Inflammatory macrophage treated with lipopolysaccharide for 1 hour (primary cell): Measurements from ENCODE around the gene TBC1D22A.

Source experiments
- DNase-seq, 2 donors: peaks; one replicate each; pipeline ENCODE4 v3.0.0-alpha.2; 2020 to 2022

TBC1D22A gene

GRCh38 chr22:47149976-47150375 lies 387.5 kb downstream of the TBC1D22A start:
- no peak for DNase-seq

GRCh38 chr22:47150426-47150825 lies 388.0 kb downstream of the TBC1D22A start:
- DNase-seq, result no peak

- no peak for DNase-seq
Measured at GRCh38 chr22:47151064-47151463, 388.6 kb downstream of the TBC1D22A start.

GRCh38 chr22:47151490-47151889 lies 389.0 kb downstream of the TBC1D22A start:
- DNase-seq, result no peak

DNA sequence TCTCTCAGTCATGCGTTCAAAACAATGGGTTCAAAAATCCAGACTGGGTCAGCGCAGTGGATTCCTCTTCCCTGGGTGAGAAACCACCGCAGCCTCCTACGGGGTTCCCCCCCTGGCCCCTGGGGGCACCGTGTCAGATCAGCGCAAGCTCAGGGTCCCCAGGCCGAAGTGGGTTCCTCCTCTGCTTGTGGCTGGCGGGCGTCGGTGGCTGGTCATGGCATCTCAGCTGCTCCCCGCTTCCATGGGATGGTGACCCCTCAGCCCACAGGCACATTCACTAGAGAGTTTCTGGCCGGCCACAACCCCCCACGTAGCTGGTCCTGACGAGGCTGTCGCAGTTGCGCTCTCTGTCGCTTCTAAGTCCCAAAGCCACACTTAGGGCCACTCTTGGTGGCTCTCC lies 389.8 kb downstream of the TBC1D22A start:
- no peak for DNase-seq

DNA sequence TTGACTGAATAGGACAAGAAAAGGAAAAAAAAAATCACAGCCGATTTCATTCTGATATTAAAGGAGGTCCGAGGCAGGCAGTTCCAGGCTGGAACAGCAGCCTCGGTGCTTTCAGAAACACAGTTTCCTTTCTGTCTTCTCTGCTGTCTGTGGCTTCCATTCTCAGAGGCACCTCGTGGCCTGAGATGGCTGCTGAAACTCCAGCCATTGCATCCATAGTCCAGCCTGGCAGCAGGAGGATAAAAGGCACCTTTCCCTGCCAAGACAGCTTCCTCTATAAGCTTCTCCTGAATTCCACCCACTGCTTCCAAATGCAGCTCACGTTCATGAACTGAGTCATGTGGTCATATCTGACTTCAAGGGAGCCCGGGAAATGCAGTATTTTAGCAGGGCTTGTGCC lies 390.5 kb downstream of the TBC1D22A start:
- DNase-seq, result no peak

DNA sequence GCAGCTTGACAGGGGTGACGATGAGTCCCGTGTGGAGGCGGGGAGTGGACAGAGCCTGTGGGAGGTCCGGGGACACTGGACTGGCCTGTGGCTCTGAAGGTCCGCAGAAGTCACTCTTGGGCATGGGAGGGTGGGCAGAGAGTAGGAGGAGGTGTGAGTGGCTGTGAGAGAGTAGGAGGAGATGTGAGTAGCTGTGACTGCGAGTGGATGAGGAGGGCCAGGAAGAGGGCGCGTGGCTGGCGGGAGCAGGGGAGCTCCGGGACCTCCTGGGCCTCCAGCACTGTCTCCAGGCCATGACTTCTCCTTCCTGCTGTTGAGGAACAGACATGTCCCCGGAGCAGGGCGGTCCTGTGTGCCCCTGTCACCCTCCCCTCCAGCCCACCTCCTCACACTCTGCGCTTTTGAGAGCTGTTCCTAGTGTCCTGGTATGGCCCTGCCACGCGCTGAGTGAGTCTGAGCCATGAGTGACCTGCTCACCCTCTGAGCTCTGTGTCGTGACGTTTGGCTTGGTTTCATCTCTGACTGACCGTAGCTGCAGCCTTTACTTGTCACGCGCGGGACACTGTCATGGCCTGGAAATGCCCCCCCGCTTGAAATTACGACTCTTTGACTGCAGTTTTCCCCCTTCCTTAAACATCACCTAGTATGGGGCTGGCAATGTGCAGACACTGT lies 391.5 kb downstream of the TBC1D22A start:
- no peak for DNase-seq

DNA sequence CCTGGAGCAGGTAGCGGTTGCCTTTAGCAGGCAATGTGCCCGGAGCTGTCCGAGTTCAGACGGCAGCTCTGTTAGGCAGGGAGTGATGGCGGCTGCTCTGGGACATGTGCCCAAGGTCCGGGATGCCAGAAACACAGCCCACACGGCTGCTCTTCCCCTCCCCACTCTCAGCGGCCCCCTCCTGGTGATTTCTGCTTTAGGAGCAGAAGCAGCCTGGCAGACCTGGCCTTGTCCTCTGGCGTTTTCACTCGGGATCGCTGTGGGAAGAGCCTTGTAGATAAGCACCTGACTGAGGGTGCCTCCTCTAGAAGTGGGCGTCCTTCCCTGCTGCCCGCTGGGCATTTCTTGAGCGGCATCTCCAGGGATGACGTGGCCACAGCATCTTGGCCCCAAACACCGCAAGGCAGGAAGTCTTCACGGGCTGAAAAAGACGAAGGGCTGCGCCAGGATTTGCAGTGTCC lies 392.2 kb downstream of the TBC1D22A start:
- no peak for DNase-seq

DNA sequence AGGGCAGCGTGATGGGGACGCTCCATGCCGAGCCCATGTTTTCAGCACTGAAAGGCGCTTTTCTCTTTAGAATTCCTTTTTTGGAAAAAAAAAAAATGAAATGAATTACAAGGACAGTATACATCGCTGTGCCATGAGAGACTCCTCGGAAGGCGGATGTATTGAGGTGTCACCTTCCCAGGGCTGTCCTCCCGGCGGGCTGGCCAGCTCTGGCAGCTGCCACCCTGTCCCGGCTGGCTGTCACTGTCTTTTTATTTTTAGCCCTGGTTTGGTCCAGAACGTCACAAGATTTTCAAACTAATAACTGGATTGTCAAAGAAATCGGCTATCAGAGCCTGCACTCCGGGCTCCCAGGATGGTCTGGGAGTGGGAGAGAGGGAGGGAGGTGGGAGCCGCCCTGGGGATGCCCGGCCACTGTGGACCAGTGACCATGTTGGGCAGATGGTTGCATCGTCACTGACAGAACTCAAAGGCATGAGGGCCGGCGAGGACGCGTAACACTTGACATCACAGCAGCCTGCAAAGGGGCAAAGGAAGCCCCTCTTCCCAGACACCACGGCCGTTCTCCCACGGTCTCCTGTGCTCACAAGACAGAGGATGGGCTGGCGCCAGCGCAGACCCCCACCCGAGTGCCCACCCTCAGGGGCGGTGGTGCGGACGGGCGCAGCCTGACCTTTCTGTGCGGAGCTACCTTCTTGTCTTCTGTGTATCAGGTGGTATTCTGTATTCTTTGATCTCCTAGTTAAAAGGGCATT lies 392.9 kb downstream of the TBC1D22A start:
- no peak for DNase-seq

GRCh38 chr22:47155912-47156311 lies 393.5 kb downstream of the TBC1D22A start:
- DNase-seq, result no peak

DNA sequence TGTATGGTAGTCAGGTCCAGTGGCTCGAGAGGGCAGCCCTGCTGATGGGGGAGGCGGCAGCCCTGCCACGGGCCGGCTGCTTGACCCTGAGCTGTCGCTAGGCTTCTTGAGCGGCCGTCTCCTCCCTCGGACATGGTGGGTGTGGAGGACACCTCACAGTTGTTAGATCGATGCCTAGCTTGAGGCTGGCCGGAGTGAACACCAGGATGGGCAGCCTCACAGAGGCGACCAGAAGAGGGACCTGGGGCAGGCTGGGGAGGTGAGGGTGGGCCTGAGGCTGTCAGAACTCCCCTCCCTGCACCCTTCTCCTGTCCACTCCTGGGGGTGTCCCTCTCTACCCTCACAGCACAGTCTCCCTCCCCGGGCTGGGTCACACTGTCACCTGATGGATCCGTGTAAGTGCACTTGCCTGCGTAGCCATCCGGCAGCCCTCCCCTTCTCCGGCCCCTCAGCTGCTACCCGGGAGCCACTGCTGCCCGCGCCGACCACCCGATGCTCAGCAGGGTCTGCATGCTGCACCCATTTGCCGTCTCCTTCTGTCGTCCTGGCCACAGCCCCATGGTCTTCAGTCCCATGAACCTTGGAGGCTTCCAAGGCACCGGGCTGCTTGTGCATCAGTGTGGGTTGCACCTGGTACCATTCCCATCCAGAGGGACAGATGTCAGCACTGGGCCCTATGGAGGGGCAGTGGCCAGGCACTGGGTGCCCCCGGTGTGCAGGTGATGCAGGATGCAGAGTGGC lies 394.1 kb downstream of the TBC1D22A start:
- DNase-seq, result no peak

DNA sequence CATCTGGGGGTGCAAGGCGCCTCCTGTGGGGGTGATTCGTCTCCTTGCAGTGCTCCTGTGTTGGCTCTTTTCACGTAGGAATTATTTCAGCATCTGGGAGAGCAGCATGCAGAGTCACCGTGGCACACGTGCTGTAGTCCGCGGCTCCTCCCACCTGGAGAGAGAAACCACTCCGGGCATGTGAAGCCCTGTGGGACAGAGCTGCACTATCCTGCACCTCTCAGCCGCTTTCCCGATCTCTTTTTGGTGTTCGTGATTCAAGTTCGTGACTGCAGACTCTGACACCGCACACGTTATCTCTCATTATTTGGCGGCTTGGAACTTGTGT lies 394.6 kb downstream of the TBC1D22A start:
- no peak for DNase-seq

GRCh38 chr22:47157486-47158270 lies 395.2 kb downstream of the TBC1D22A start:
- DNase-seq, result no peak

DNA sequence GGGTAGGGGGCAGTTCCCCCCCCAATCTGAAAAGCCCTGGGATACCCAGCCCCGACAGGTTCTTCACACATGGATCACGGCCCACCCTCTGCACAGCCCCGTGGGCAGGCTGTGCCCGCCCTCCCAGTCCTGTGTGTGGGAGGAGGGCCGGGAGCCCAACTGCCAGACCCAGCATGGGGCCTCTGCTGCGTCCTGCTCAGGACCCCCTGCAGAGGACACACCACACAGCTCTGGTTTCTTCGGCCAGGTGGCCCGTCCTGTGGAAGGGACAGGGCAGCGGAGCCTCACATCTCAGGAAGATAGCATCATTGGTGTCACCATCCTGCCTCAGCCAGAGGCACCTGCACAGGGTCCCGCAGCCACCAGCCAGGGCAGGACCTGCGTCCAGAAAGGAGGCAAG lies 396.0 kb downstream of the TBC1D22A start:
- DNase-seq, result no peak

GRCh38 chr22:47159592-47159991 lies 397.1 kb downstream of the TBC1D22A start:
- no peak for DNase-seq

DNA sequence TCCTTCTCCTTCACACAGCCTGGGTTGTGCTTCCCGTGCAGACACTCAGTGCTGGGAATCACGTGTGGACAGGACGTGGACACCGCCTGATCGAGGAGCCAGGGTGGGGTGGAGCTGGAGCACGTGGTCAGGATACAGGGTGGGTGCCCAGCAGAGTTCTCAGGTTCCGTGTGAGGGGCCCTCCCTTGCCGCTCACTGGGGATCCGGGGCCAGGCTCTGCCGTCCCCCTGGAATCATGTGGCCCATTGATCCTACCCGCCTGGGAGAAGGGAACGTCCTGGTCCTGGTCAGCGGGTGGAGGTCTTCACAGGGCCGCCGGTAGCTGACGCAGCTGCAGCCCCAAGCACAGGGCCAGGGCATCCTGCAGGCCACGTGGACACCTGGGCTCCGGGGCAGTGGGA lies 397.7 kb downstream of the TBC1D22A start:
- no peak for DNase-seq

- DNase-seq, result no peak
Measured at GRCh38 chr22:47160781-47161520, 398.5 kb downstream of the TBC1D22A start.

GRCh38 chr22:47161631-47162030 lies 399.2 kb downstream of the TBC1D22A start:
- no peak for DNase-seq

DNA sequence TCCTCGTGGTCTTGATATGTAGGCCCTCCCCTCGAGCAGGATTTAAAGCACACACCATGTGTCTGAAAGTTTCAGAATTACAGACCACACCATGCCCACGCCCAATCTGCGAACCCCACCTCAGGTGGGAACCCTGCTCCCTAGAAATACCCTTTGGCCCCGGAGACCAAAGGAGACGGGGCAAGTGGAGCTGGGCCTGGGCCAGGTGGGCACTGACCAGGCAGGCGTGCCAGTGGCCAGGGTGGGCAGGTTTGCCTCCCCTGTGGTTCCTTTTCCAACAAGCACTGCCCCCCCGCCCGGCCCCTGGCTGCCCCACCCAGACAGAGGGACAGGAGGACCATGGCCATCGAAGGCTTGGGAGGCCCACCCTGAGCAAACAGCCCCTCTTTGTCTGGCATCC lies 400.4 kb downstream of the TBC1D22A start:
- no peak for DNase-seq

- no peak for DNase-seq
Measured at GRCh38 chr22:47163481-47163855, 401.0 kb downstream of the TBC1D22A start.

GRCh38 chr22:47163856-47164513 lies 401.5 kb downstream of the TBC1D22A start:
- DNase-seq, result no peak
